HCT116 (cell line): Measurements from ENCODE around the gene COL18A1. TPM values are rescaled to one million over a fixed set of nuclear protein-coding genes. Genes with fewer than 3 reads are reported as not detected.

Experiments
- ATAC-seq: fragments of 200-7000 bp; cut with Tn5 transposase; 2 replicates; pipeline ENCODE4 v1.9.1; 2020; ENCODE audit warnings: mild to moderate bottlenecking, moderate library complexity
- BruUV-seq: library from RNA; stranded (reverse); fragments of 400-500 nt; replicated peaks from 2 replicates; lab custom pipeline; 2021; lab: Mats Ljungman, UMichigan
- CTCF ChIA-PET: fragments of 300-600 bp; sonication (Branson Sonifier 250); formaldehyde crosslinking; loops from one replicate; lab custom pipeline; 2021; ENCODE audit warnings: antibody characterized with exemption; lab: Charles Lee
- POLR2A ChIA-PET: fragments of 300-600, 350-600 bp; sonication (Branson Sonifier 250); formaldehyde crosslinking; loops from one replicate; lab custom pipeline; 2021; ENCODE audit warnings: antibody characterized with exemption; lab: Charles Lee
- RAD21 ChIA-PET, 2 experiments: fragments of 300-600 bp; sonication (Branson Sonifier 250); formaldehyde crosslinking; loops; one replicate each; lab custom pipeline; 2023; ENCODE audit warnings: low total read pairs in 2 of 2; ENCODE audit not compliant: uncharacterized antibody in 2 of 2, unreplicated experiment in 2 of 2, low non-redundant PET in 1 of 2; lab: Charles Lee
- DNase-seq: peaks from one replicate; pipeline ENCODE4 v3.0.0-alpha.2; 2010; ENCODE audit warnings: low read depth, low spot score
- H2AFZ ChIP-seq: fragments of 200-600 bp; shearing (Covaris generic), sonication (generic); 2 replicates; pipeline ENCODE4 v1.6.1; 2017; ENCODE audit warnings: low read depth, mixed run types, mixed read lengths, antibody characterized with exemption, low read length; ENCODE audit not compliant: poor library complexity, severe bottlenecking
- H3K27ac ChIP-seq: 2 replicates; pipeline ENCODE4 v1.5.1; 2012; ENCODE audit warnings: low read depth, low read length
- H3K27me3 ChIP-seq: fragments of 200-600 bp; sonication (generic); 2 replicates; pipeline ENCODE4 v1.6.1; 2016; ENCODE audit warnings: mixed run types, low read length, mixed read lengths; ENCODE audit not compliant: insufficient read depth
- H3K36me3 ChIP-seq, 2 experiments: fragments of 200-500 bp in 1 of 2; fragments of 200-600 bp in 1 of 2; sonication (Bioruptor generic) in 1 of 2; sonication (generic) in 1 of 2; 2 replicates each; pipeline versions ENCODE4 v1.5.1 to v1.6.1; 2014 to 2016; ENCODE audit warnings: low read length in 2 of 2, inconsistent platforms in 1 of 2, mixed read lengths in 1 of 2, mixed run types in 1 of 2; ENCODE audit not compliant: insufficient read depth in 2 of 2, control insufficient read depth in 1 of 2
- H3K4me1 ChIP-seq, 2 experiments: fragments of 200-600 bp in 1 of 2; sonication (generic) in 1 of 2; 2 replicates each; pipeline versions ENCODE4 v1.5.1 to v1.6.1; 2012 to 2017; ENCODE audit warnings: low read length in 2 of 2, inconsistent platforms in 1 of 2, mild to moderate bottlenecking in 1 of 2, mixed read lengths in 1 of 2, mixed run types in 1 of 2, moderate library complexity in 1 of 2; ENCODE audit not compliant: insufficient read depth in 2 of 2, control insufficient read depth in 1 of 2
- H3K4me2 ChIP-seq: fragments of 200-600 bp; sonication (generic); 2 replicates; pipeline ENCODE4 v1.6.1; 2017; ENCODE audit warnings: mixed run types, low read length, mixed read lengths
- H3K4me3 ChIP-seq, 2 experiments: fragments of 200-600 bp in 1 of 2; sonication (generic) in 1 of 2; replicated peaks in 1 of 2; 2 replicates each; pipeline ENCODE4 v1.5.1; 2011 to 2016; ENCODE audit warnings: low read length in 2 of 2, control low read depth in 1 of 2, low read depth in 1 of 2, mild to moderate bottlenecking in 1 of 2, mixed read lengths in 1 of 2, mixed run types in 1 of 2
- H3K79me2 ChIP-seq: fragments of 200-600 bp; sonication (generic); 2 replicates; pipeline ENCODE4 v1.6.1; 2017; ENCODE audit warnings: mild to moderate bottlenecking, mixed run types, low read length, moderate library complexity, mixed read lengths; ENCODE audit not compliant: insufficient read depth
- H3K9ac ChIP-seq: fragments of 200-600 bp; sonication (generic); 2 replicates; pipeline ENCODE4 v1.6.1; 2016; ENCODE audit warnings: low read length, mixed read lengths
- H3K9me2 ChIP-seq: fragments of 200-600 bp; sonication (generic), shearing (Covaris generic); 2 replicates; pipeline ENCODE4 v1.6.1; 2017; ENCODE audit warnings: mixed run types, mild to moderate bottlenecking, moderate library complexity; ENCODE audit not compliant: insufficient read depth
- H3K9me3 ChIP-seq, 2 experiments: fragments of 200-500 bp in 1 of 2; fragments of 200-600 bp in 1 of 2; sonication (Bioruptor generic) in 1 of 2; sonication (generic) in 1 of 2; 2 replicates each; pipeline ENCODE4 v1.6.1; 2014 to 2017; ENCODE audit warnings: low read length in 2 of 2, mixed read lengths in 2 of 2, inconsistent platforms in 1 of 2, low read depth in 1 of 2, mild to moderate bottlenecking in 1 of 2, mixed run types in 1 of 2, moderate library complexity in 1 of 2; ENCODE audit not compliant: control insufficient read depth in 1 of 2, insufficient read depth in 1 of 2
- H4K20me1 ChIP-seq: fragments of 200-600 bp; sonication (generic), shearing (Covaris generic); 2 replicates; pipeline ENCODE4 v1.6.1; 2017; ENCODE audit warnings: mixed run types, mild to moderate bottlenecking, moderate library complexity; ENCODE audit not compliant: insufficient read depth
- EZH2 ChIP-seq: fragments of 200-600 bp; sonication (generic); IDR thresholded peaks from 2 replicates; pipeline ENCODE4 v1.6.1; 2017; ENCODE audit warnings: antibody characterized with exemption, mixed run types
- MAX ChIP-seq: IDR thresholded peaks from 2 replicates; pipeline ENCODE4 v1.6.1; 2012
- POLR2AphosphoS5 ChIP-seq: IDR thresholded peaks from 2 replicates; pipeline ENCODE4 v1.6.1; 2011; ENCODE audit warnings: mild to moderate bottlenecking, low read depth, low read length, moderate library complexity
- RAD21 ChIP-seq: IDR thresholded peaks from 2 replicates; pipeline ENCODE4 v1.6.1; 2012; ENCODE audit warnings: low read depth, mild to moderate bottlenecking
- REST ChIP-seq: IDR thresholded peaks from 2 replicates; pipeline ENCODE4 v1.6.1; 2012; ENCODE audit warnings: low read depth
- YY1 ChIP-seq: IDR thresholded peaks from 2 replicates; pipeline ENCODE4 v1.6.1; 2011; ENCODE audit warnings: low read length, low read depth, moderate library complexity, mild to moderate bottlenecking; ENCODE audit not compliant: insufficient replicate concordance; ENCODE audit errors: extremely low read depth
- ZBTB33 ChIP-seq: IDR thresholded peaks from 2 replicates; pipeline ENCODE4 v1.6.1; 2011; ENCODE audit warnings: mild to moderate bottlenecking, low read length, moderate library complexity; ENCODE audit not compliant: insufficient replicate concordance; ENCODE audit errors: extremely low read depth
- intact Hi-C: fragments of 100-400 bp; cut with micrococcal nuclease; formaldehyde crosslinking; loops from 2 replicates; pipeline ENCODE4 v1.10.0; 2022
- total RNA-seq: library from RNA; stranded (reverse); gene quantifications from one replicate; pipeline ENCODE4 v1.2.1, GENCODE V29; 2021; ENCODE audit not compliant: unreplicated experiment

Gene COL18A1
- total RNA-seq, 1 experiment from 2014 or later, result 59.5 TPM

- Histone ChIP-seq H3K27me3 (no peaks in the 10 kb centered on the region), H3K4me1 (no peaks in the 10 kb centered on the region), H3K4me2 (no peak overlapping the region), H3K4me3 (no peak overlapping the region), H3K79me2 (no peaks in the 10 kb centered on the region), H3K9me3 (no peaks in the 10 kb centered on the region), H2AFZ (no peak overlapping the region), H3K27ac (no peak overlapping the region), H3K36me3 (peaks cover 0 to 19% of the 10 kb centered on the region in 2 experiments; a peak in 1 of 4 replicates), H3K9ac (no peak overlapping the region), H3K9me2 (no peaks in the 10 kb centered on the region), H4K20me1 (no peaks in the 10 kb centered on the region)
- ChIA-PET RAD21 (no interaction called here), CTCF (no interaction called here), POLR2A (no interaction called here)
- intact Hi-C loops, result loop anchor here (10.0 kb wide), 1 partner anchor 347 kb away; no protein-coding TSS in a partner anchor
- BruUV-seq, result no TSS peak
- ATAC-seq (peak; percentile 23; the same call in 1 of the 2 replicates), DNase-seq (no peak)
- TF ChIP-seq POLR2AphosphoS5 (no peak), EZH2 (no peak), ZBTB33 (no peak), MAX (no peak), RAD21 (no peak), YY1 (no peak), REST (no peak)
Measured at GRCh38 chr21:45477176-45478114, 72.5 kb downstream of the COL18A1 start.
